Measurements from ENCODE around the gene APOC4. TPM values are rescaled to one million over a fixed set of nuclear protein-coding genes. Genes with fewer than 3 reads are reported as not detected.

Gene APOC4
- total RNA-seq, 4 donors from 2014 or later, result not detected

GRCh38 chr19:44975444-44975843 lies 33.4 kb downstream of the APOC4 start:
- H3K36me3 ChIP-seq, result peaks cover 4 to 81% (median 42%) of the 10 kb centered on the region in 3 donors
- WGBS, 2 donors, result 93 to 96% methylated on average over 4 of the region's 4 CpGs
- no peak overlapping the region for H3K4me3 ChIP-seq
- no peaks in the 10 kb centered on the region for H3K4me1 ChIP-seq
- H3K27me3 ChIP-seq, result no peaks in the 10 kb centered on the region
- TF ChIP-seq POLR2A (IDR thresholded peaks at IDR 0.05) (no peak), CTCF (IDR thresholded peaks at IDR 0.05) (no peak), EP300 (IDR thresholded peaks at IDR 0.05) (no peak)
- H3K9me3 ChIP-seq, result no peaks in the 10 kb centered on the region
- no peak overlapping the region for H3K27ac ChIP-seq
- DNase-seq (ENCODE audit: low spot score in 2 of 2), result no peak

- Histone ChIP-seq H3K4me3 (no peak overlapping the region), H3K9me3 (no peaks in the 10 kb centered on the region), H3K36me3 (peaks cover 0 to 97% (median 21%) of the 10 kb centered on the region in 3 donors), H3K27ac (no peak overlapping the region), H3K27me3 (no peaks in the 10 kb centered on the region), H3K4me1 (no peaks in the 10 kb centered on the region)
- WGBS, 2 donors, result 76 to 90% methylated on average over 9 of the region's 9 CpGs
- TF ChIP-seq EP300 (IDR thresholded peaks at IDR 0.05) (no peak), POLR2A (IDR thresholded peaks at IDR 0.05) (no peak), CTCF (IDR thresholded peaks at IDR 0.05) (no peak)
- DNase-seq (ENCODE audit: low spot score in 2 of 2), result no peak
Observed at GRCh38 chr19:44984005-44984404, 42.0 kb downstream of the APOC4 start.

GRCh38 chr19:44985445-44985844 lies 43.4 kb downstream of the APOC4 start:
- Histone ChIP-seq H3K36me3 (peaks cover 0 to 97% (median 19%) of the 10 kb centered on the region in 3 donors), H3K9me3 (no peaks in the 10 kb centered on the region), H3K4me1 (no peaks in the 10 kb centered on the region), H3K27me3 (no peaks in the 10 kb centered on the region), H3K4me3 (no peak overlapping the region), H3K27ac (no peak overlapping the region)
- DNase-seq (ENCODE audit: low spot score in 2 of 2), result no peak
- no peak for TF ChIP-seq POLR2A (IDR thresholded peaks at IDR 0.05)
- no peak for TF ChIP-seq EP300 (IDR thresholded peaks at IDR 0.05)
- no peak for TF ChIP-seq CTCF (IDR thresholded peaks at IDR 0.05)
- 80 to 83% methylated on average over 2 to 4 of the region's 4 CpGs for WGBS, 2 donors

GRCh38 chr19:44986389-44986788 lies 44.4 kb downstream of the APOC4 start:
- WGBS, 2 donors, result 90 to 93% methylated on average over 3 to 7 of the region's 7 CpGs
- Histone ChIP-seq H3K9me3 (no peaks in the 10 kb centered on the region), H3K4me1 (no peaks in the 10 kb centered on the region), H3K27me3 (no peaks in the 10 kb centered on the region), H3K27ac (no peak overlapping the region), H3K36me3 (peaks cover 0 to 97% (median 15%) of the 10 kb centered on the region in 3 donors), H3K4me3 (no peak overlapping the region)
- TF ChIP-seq POLR2A (IDR thresholded peaks at IDR 0.05), result no peak
- DNase-seq (ENCODE audit: low spot score in 2 of 2), result no peak

- H3K27me3 ChIP-seq, result no peaks in the 10 kb centered on the region
- H3K4me3 ChIP-seq, result no peak overlapping the region
- H3K9me3 ChIP-seq, result no peaks in the 10 kb centered on the region
- no peak for DNase-seq (ENCODE audit: low spot score in 2 of 2)
- 88 to 90% methylated on average over 19 to 20 of the region's 20 CpGs for WGBS, 2 donors
- H3K36me3 ChIP-seq, result peaks cover 0 to 97% (median 15%) of the 10 kb centered on the region in 3 donors
- H3K27ac ChIP-seq, result no peak overlapping the region
- TF ChIP-seq POLR2A (IDR thresholded peaks at IDR 0.05) (no peak), EP300 (IDR thresholded peaks at IDR 0.05) (no peak), CTCF (IDR thresholded peaks at IDR 0.05) (no peak)
- H3K4me1 ChIP-seq, result no peaks in the 10 kb centered on the region
Observed at GRCh38 chr19:44987148-44987675, 45.2 kb downstream of the APOC4 start.

GRCh38 chr19:44988273-44988672 lies 46.2 kb downstream of the APOC4 start:
- Histone ChIP-seq H3K9me3 (no peaks in the 10 kb centered on the region), H3K27ac (no peak overlapping the region), H3K36me3 (peaks cover 0 to 97% (median 15%) of the 10 kb centered on the region in 3 donors), H3K27me3 (no peaks in the 10 kb centered on the region), H3K4me1 (no peaks in the 10 kb centered on the region), H3K4me3 (no peak overlapping the region)
- no peak for TF ChIP-seq EP300 (IDR thresholded peaks at IDR 0.05)
- TF ChIP-seq CTCF (IDR thresholded peaks at IDR 0.05), result no peak
- TF ChIP-seq POLR2A (IDR thresholded peaks at IDR 0.05), result no peak
- DNase-seq (ENCODE audit: low spot score in 2 of 2), result no peak
- 71 to 100% methylated on average over 1 to 9 of the region's 9 CpGs for WGBS, 2 donors
